Measurements from ENCODE around the gene MAP3K7CL. TPM values are rescaled to one million over a fixed set of nuclear protein-coding genes. Genes with fewer than 3 reads are reported as not detected.

Gene MAP3K7CL
- total RNA-seq, 1 donor from 2014 or later = 11.4 TPM

DNA sequence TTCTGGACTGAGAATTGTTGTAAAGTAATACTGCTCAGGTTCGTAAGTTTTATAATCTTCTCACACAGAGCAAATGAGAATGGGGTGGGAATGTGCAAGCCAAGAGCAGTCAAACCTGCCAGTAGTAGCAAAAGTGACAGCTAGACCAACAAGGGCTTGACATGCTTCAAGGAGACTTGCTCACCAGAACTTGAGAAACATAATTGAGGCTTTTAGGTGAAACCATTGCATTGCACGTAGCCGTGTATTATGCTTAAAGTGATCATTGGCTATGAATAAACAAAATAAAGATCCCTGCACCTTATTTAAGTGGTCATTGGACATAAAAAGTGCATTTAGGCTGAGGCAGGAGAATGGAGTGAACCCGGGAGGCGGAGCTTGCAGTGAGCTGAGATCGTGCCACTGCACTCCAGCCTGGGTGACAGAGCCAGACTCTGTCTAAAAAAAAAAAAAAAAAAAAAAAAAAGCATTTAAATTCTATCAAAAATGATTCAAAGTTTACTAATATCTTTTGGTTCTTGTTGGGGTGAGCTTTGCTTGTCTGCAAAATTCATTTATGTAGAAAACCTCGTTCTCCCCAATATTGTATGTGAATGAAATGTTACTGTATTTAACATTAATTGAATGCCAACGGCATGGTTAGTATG is 45.2 kb upstream of the MAP3K7CL start:
- Mint-ChIP-seq H3K4me1 (peaks cover 11% of the 10 kb centered on the region), H3K27ac (no peak overlapping the region), H3K27me3 (no peaks in the 10 kb centered on the region), H3K4me3 (no peak overlapping the region), H3K9me3 (no peaks in the 10 kb centered on the region), H3K36me3 (ENCODE audit: low read depth) (peaks cover 15% of the 10 kb centered on the region)
- TF ChIP-seq, protein P1, sequence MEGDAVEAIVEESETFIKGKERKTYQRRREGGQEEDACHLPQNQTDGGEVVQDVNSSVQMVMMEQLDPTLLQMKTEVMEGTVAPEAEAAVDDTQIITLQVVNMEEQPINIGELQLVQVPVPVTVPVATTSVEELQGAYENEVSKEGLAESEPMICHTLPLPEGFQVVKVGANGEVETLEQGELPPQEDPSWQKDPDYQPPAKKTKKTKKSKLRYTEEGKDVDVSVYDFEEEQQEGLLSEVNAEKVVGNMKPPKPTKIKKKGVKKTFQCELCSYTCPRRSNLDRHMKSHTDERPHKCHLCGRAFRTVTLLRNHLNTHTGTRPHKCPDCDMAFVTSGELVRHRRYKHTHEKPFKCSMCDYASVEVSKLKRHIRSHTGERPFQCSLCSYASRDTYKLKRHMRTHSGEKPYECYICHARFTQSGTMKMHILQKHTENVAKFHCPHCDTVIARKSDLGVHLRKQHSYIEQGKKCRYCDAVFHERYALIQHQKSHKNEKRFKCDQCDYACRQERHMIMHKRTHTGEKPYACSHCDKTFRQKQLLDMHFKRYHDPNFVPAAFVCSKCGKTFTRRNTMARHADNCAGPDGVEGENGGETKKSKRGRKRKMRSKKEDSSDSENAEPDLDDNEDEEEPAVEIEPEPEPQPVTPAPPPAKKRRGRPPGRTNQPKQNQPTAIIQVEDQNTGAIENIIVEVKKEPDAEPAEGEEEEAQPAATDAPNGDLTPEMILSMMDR (IDR thresholded peaks at IDR 0.05) = no peak
- ChIA-PET CTCF (interaction anchor here (0.5 to 8.3 kb wide), 2 partner anchors 118 to 286 kb away, joined by 3 to 91 read pairs; no protein-coding TSS in a partner anchor), POLR2A (interaction anchor here (0.5 to 0.6 kb wide), 2 partner anchors 11 to 48 kb away, joined by 3 to 8 read pairs; no protein-coding TSS in a partner anchor)
- DNase-seq = no peak
- no peak for ATAC-seq (ENCODE audit: low read depth)
- intact Hi-C loops (cut with micrococcal nuclease) = no loop called here

GRCh38 chr21:29091033-29091432 is 39.4 kb upstream of the MAP3K7CL start:
- Mint-ChIP-seq H3K4me3 (no peak overlapping the region), H3K27me3 (no peaks in the 10 kb centered on the region), H3K27ac (no peak overlapping the region), H3K36me3 (ENCODE audit: low read depth) (peaks cover 28% of the 10 kb centered on the region), H3K4me1 (no peaks in the 10 kb centered on the region), H3K9me3 (no peaks in the 10 kb centered on the region)
- ChIA-PET CTCF (interaction anchor here (0.8 to 8.3 kb wide), 7 partner anchors 73 to 758 kb away, joined by 3 to 91 read pairs (median 6); no protein-coding TSS in a partner anchor), POLR2A (interaction anchor here (1.4 to 1.7 kb wide), 2 partner anchors 208 to 282 kb away, joined by 3 to 5 read pairs; partner anchors contain the start of gene BACH1)
- TF ChIP-seq, protein P1 (IDR thresholded peaks at IDR 0.05) = no peak
- ATAC-seq (ENCODE audit: low read depth) (no peak), DNase-seq (no peak)
- intact Hi-C loops (cut with micrococcal nuclease) = loop anchor here (2.0 to 10.0 kb wide), 5 partner anchors 36 to 1994 kb away; no protein-coding TSS in a partner anchor

GRCh38 chr21:29092102-29092959 is 38.1 kb upstream of the MAP3K7CL start:
- DNase-seq (no peak), ATAC-seq (ENCODE audit: low read depth) (no peak)
- Mint-ChIP-seq H3K4me3 (no peak overlapping the region), H3K4me1 (no peaks in the 10 kb centered on the region), H3K36me3 (ENCODE audit: low read depth) (peaks cover 18% of the 10 kb centered on the region), H3K27ac (no peak overlapping the region), H3K27me3 (no peaks in the 10 kb centered on the region), H3K9me3 (no peaks in the 10 kb centered on the region)
- CTCF ChIA-PET = interaction anchor here (0.8 to 8.3 kb wide), 7 partner anchors 78 to 757 kb away, joined by 3 to 91 read pairs (median 3); no protein-coding TSS in a partner anchor
- POLR2A ChIA-PET = interaction anchor here (0.6 kb wide), 1 partner anchor 71 kb away, joined by 4 read pairs; no protein-coding TSS in a partner anchor
- TF ChIP-seq, protein P1 (IDR thresholded peaks at IDR 0.05) = no peak
- intact Hi-C loops (cut with micrococcal nuclease) = loop anchor here (5.0 to 10.0 kb wide), 2 partner anchors 35 to 1992 kb away; no protein-coding TSS in a partner anchor

- Mint-ChIP-seq H3K27me3 (no peaks in the 10 kb centered on the region), H3K9me3 (no peaks in the 10 kb centered on the region), H3K4me1 (peaks cover 11% of the 10 kb centered on the region), H3K4me3 (no peak overlapping the region), H3K36me3 (ENCODE audit: low read depth) (peaks cover 21% of the 10 kb centered on the region), H3K27ac (no peak overlapping the region)
- intact Hi-C loops (cut with micrococcal nuclease) = loop anchor here (10.0 kb wide), 1 partner anchor 1988 kb away; no protein-coding TSS in a partner anchor
- ATAC-seq (ENCODE audit: low read depth) (no peak), DNase-seq (no peak)
- POLR2A ChIA-PET = interaction anchor here (0.6 kb wide), 1 partner anchor 11 kb away, joined by 3 read pairs; no protein-coding TSS in a partner anchor
- TF ChIP-seq, protein P1 (IDR thresholded peaks at IDR 0.05) = no peak
- CTCF ChIA-PET = interaction anchor here (2.7 kb wide), 1 partner anchor 275 kb away, joined by 11 read pairs; no protein-coding TSS in a partner anchor
Measured at GRCh38 chr21:29096218-29097015, 34.0 kb upstream of the MAP3K7CL start.
